ENCODE results near the gene BOD1L2.

Gene BOD1L2

GRCh38 chr18:57135699-57136098 lies 11.2 kb upstream of the BOD1L2 start:
- TF ChIP-seq CTCF (IDR thresholded peaks at IDR 0.05; ENCODE audit: extremely low read depth, insufficient read depth, missing control alignments) = no peak
- in situ Hi-C loops (cut with MboI; ENCODE audit: low pct_unique_long_range_greater_than_20kb, low sequenced_read_pairs, unreplicated experiment) = no loop called here
- no peak for DNase-seq (ENCODE audit: low spot score)

- in situ Hi-C loops (cut with MboI; ENCODE audit: low pct_unique_long_range_greater_than_20kb, low sequenced_read_pairs, unreplicated experiment) = no loop called here
- DNase-seq (ENCODE audit: low spot score) = no peak
- no peak for TF ChIP-seq CTCF (IDR thresholded peaks at IDR 0.05; ENCODE audit: extremely low read depth, insufficient read depth, missing control alignments)
These were observed 9.0 kb upstream of the BOD1L2 start for GRCh38 chr18:57137847-57138246.

GRCh38 chr18:57141208-57142129 lies 5.4 kb upstream of the BOD1L2 start:
- DNase-seq (ENCODE audit: low spot score) = no peak
- in situ Hi-C loops (cut with MboI; ENCODE audit: low pct_unique_long_range_greater_than_20kb, low sequenced_read_pairs, unreplicated experiment) = no loop called here
- TF ChIP-seq CTCF (IDR thresholded peaks at IDR 0.05; ENCODE audit: extremely low read depth, insufficient read depth, missing control alignments) = no peak

GRCh38 chr18:57142324-57142723 lies 4.6 kb upstream of the BOD1L2 start:
- DNase-seq (ENCODE audit: low spot score) = no peak
- in situ Hi-C loops (cut with MboI; ENCODE audit: low pct_unique_long_range_greater_than_20kb, low sequenced_read_pairs, unreplicated experiment) = no loop called here
- no peak for TF ChIP-seq CTCF (IDR thresholded peaks at IDR 0.05; ENCODE audit: extremely low read depth, insufficient read depth, missing control alignments)

- in situ Hi-C loops (cut with MboI; ENCODE audit: low pct_unique_long_range_greater_than_20kb, low sequenced_read_pairs, unreplicated experiment) = no loop called here
- DNase-seq (ENCODE audit: low spot score) = no peak
- TF ChIP-seq CTCF (IDR thresholded peaks at IDR 0.05; ENCODE audit: extremely low read depth, insufficient read depth, missing control alignments) = no peak
These were observed 3.6 kb upstream of the BOD1L2 start for GRCh38 chr18:57143265-57143664.

GRCh38 chr18:57148263-57148662 lies 1.4 kb downstream of the BOD1L2 start:
- no peak for DNase-seq (ENCODE audit: low spot score)
- in situ Hi-C loops (cut with MboI; ENCODE audit: low pct_unique_long_range_greater_than_20kb, low sequenced_read_pairs, unreplicated experiment) = no loop called here
- TF ChIP-seq CTCF (IDR thresholded peaks at IDR 0.05; ENCODE audit: extremely low read depth, insufficient read depth, missing control alignments) = no peak
